Hepatocyte (in vitro differentiated cells): ENCODE data around the gene MND1. TPM values are rescaled to one million over a fixed set of nuclear protein-coding genes. Genes with fewer than 3 reads are reported as not detected.

Source experiments
- DNase-seq: peaks from one replicate; pipeline ENCODE4 v3.0.0-alpha.2; 2016; ENCODE audit warnings: low spot score
- H2AFZ ChIP-seq: fragments of 200-600 bp; sonication (generic); 2 replicates; pipeline ENCODE4 v1.6.0; 2016; ENCODE audit warnings: antibody characterized with exemption, mild to moderate bottlenecking
- H3K27ac ChIP-seq: fragments of 200-600 bp; sonication (generic); 2 replicates; pipeline ENCODE4 v1.5.1; 2016; ENCODE audit warnings: mild to moderate bottlenecking
- H3K27me3 ChIP-seq: fragments of 200-600 bp; sonication (generic); 2 replicates; pipeline ENCODE4 v1.6.1; 2016
- H3K36me3 ChIP-seq: fragments of 200-600 bp; sonication (generic); replicated peaks from 2 replicates; pipeline ENCODE4 v1.5.1; 2016; ENCODE audit warnings: low read depth; ENCODE audit not compliant: insufficient read depth
- H3K4me1 ChIP-seq: fragments of 200-600 bp; sonication (generic); 2 replicates; pipeline ENCODE4 v1.5.1; 2016; ENCODE audit warnings: mild to moderate bottlenecking, moderate library complexity; ENCODE audit not compliant: insufficient read depth
- H3K4me2 ChIP-seq: fragments of 200-600 bp; sonication (generic); 2 replicates; pipeline ENCODE4 v1.6.0; 2016
- H3K4me3 ChIP-seq: fragments of 200-600 bp; sonication (generic); 2 replicates; pipeline ENCODE4 v1.5.1; 2016; ENCODE audit warnings: mild to moderate bottlenecking
- H3K79me2 ChIP-seq: fragments of 200-600 bp; sonication (generic); 2 replicates; pipeline ENCODE4 v1.6.0; 2017; ENCODE audit warnings: mild to moderate bottlenecking
- H3K9me2 ChIP-seq: fragments of 200-600 bp; sonication (generic); replicated peaks from 2 replicates; pipeline ENCODE4 v1.6.0; 2017; ENCODE audit warnings: mild to moderate bottlenecking; ENCODE audit not compliant: insufficient read depth
- H3K9me3 ChIP-seq: fragments of 200-600 bp; sonication (generic); 2 replicates; pipeline ENCODE4 v1.5.1; 2016; ENCODE audit warnings: low read depth, mild to moderate bottlenecking
- H4K20me1 ChIP-seq: fragments of 200-600 bp; sonication (generic); 2 replicates; pipeline ENCODE4 v1.6.0; 2016; ENCODE audit warnings: mild to moderate bottlenecking; ENCODE audit not compliant: insufficient read depth, poor library complexity, severe bottlenecking
- EZH2 ChIP-seq: fragments of 200-600 bp; sonication (generic); IDR thresholded peaks from 2 replicates; pipeline ENCODE4 v1.6.1; 2016; ENCODE audit warnings: antibody characterized with exemption, mild to moderate bottlenecking, borderline replicate concordance
- EZH2phosphoT487 ChIP-seq: fragments of 200-600 bp; sonication (generic); IDR thresholded peaks from one replicate; pipeline ENCODE4 v1.6.1; 2018; ENCODE audit warnings: antibody characterized with exemption, mild to moderate bottlenecking, low read depth, moderate library complexity; ENCODE audit not compliant: unreplicated experiment, severe bottlenecking
- WGBS: methylation state at CpG from one replicate; pipeline ENCODE4 v1.1.6; 2016; ENCODE audit warnings: low lambda C conversion rate; ENCODE audit errors: missing lambda C conversion rate; 5-methylcytosine and 5-hydroxymethylcytosine counted together
- polyA plus RNA-seq: library from polyadenylated mRNA; unstranded; fragments of >200 nt; fragmentation: Nextera tagmentation; extraction: Ambion mirVana; gene quantifications from 2 replicates; pipeline ENCODE4 v1.2.1, GENCODE V29; 2016
- total RNA-seq: library from RNA; depleted of rRNA; stranded (reverse); fragments of >200 nt; gene quantifications from 2 replicates; pipeline ENCODE4 v1.2.3, GENCODE V29; 2014
- TF ChIP-seq, protein P1 (sequence below): fragments of 200-600 bp; sonication (generic); IDR thresholded peaks from 2 replicates; pipeline ENCODE4 v1.5.1; 2016; ENCODE audit warnings: antibody characterized with exemption, mild to moderate bottlenecking; ENCODE audit not compliant: poor library complexity

The MND1 gene
- total and polyA plus RNA-seq, 2 experiments from 2014 or later, result 2.2 to 4.3 TPM

DNA sequence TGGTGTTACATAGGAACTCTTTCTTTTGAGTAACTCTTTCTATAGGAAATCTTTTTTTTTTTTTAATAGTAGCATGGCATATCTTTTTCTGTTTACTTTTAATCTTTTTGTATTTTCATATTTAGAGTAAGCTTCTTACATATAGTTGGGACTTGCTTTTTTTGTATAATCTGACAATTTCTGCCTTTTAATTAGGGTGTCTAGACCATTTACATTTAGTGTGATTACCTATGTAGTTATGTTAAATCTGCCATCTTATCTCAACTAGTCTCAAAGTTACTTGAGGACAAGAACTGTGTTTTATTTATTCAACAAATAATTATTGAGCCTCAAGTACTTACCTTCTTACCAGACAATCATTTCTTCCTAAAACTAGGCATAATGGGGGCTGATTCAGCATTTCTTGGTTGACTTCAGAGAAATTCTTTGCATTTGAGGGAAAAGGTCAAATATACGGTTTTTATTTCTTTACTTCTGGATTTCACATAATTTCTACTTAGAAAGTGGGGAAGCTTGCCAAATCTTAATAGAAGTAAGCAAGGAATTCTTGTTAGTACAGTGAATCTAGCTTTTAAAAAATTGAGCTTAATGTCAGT lies 28.6 kb downstream of the MND1 start:
- H3K79me2 ChIP-seq, result no peaks in the 10 kb centered on the region
- H3K4me3 ChIP-seq, result no peak overlapping the region
- WGBS, result 89% methylated on average over 1 of the region's 1 CpG
- H3K36me3 ChIP-seq, result no peaks in the 10 kb centered on the region
- no peak overlapping the region for H3K4me2 ChIP-seq
- DNase-seq, result no peak
- no peak overlapping the region for H3K27ac ChIP-seq
- no peaks in the 10 kb centered on the region for H3K27me3 ChIP-seq
- no peaks in the 10 kb centered on the region for H3K9me3 ChIP-seq
- H3K9me2 ChIP-seq, result no peaks in the 10 kb centered on the region
- no peaks in the 10 kb centered on the region for H3K4me1 ChIP-seq
- H2AFZ ChIP-seq, result no peak overlapping the region
- no peaks in the 10 kb centered on the region for H4K20me1 ChIP-seq
- no peak for TF ChIP-seq EZH2
- TF ChIP-seq, protein P1, sequence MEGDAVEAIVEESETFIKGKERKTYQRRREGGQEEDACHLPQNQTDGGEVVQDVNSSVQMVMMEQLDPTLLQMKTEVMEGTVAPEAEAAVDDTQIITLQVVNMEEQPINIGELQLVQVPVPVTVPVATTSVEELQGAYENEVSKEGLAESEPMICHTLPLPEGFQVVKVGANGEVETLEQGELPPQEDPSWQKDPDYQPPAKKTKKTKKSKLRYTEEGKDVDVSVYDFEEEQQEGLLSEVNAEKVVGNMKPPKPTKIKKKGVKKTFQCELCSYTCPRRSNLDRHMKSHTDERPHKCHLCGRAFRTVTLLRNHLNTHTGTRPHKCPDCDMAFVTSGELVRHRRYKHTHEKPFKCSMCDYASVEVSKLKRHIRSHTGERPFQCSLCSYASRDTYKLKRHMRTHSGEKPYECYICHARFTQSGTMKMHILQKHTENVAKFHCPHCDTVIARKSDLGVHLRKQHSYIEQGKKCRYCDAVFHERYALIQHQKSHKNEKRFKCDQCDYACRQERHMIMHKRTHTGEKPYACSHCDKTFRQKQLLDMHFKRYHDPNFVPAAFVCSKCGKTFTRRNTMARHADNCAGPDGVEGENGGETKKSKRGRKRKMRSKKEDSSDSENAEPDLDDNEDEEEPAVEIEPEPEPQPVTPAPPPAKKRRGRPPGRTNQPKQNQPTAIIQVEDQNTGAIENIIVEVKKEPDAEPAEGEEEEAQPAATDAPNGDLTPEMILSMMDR, result no peak
- no peak for TF ChIP-seq EZH2phosphoT487

DNA sequence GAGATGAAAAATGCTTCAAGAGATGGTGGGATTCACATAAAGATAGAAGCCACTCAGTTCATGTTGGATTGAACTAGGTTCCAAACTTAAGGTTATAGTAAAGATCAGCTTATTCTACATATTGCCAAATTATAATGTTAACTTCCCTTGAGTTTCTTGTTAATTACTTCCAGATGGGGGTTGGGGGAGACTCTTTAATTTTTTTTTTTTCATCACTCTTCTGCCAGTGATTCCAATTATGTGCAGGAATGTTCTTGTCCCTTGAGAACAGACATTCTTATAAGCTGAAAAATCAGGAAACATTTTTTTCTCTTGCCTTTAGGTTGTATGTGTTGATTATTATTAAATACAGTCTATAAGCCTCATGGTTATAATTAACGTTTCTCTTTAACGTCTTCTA lies 30.0 kb downstream of the MND1 start:
- Histone ChIP-seq H3K79me2 (no peaks in the 10 kb centered on the region), H2AFZ (no peak overlapping the region), H3K27ac (no peak overlapping the region), H3K9me2 (no peaks in the 10 kb centered on the region), H3K36me3 (no peaks in the 10 kb centered on the region), H3K9me3 (no peaks in the 10 kb centered on the region), H3K4me3 (no peak overlapping the region), H3K4me2 (no peak overlapping the region), H4K20me1 (no peaks in the 10 kb centered on the region), H3K4me1 (no peaks in the 10 kb centered on the region), H3K27me3 (no peaks in the 10 kb centered on the region)
- TF ChIP-seq EZH2, result no peak
- TF ChIP-seq, protein P1, result no peak
- no peak for TF ChIP-seq EZH2phosphoT487
- no peak for DNase-seq
- 64% methylated on average over 2 of the region's 2 CpGs for WGBS

GRCh38 chr4:153375303-153375702 lies 30.8 kb downstream of the MND1 start:
- H3K4me2 ChIP-seq, result no peak overlapping the region
- no peak overlapping the region for H2AFZ ChIP-seq
- no peaks in the 10 kb centered on the region for H3K4me1 ChIP-seq
- H3K4me3 ChIP-seq, result no peak overlapping the region
- no peaks in the 10 kb centered on the region for H3K9me3 ChIP-seq
- no peaks in the 10 kb centered on the region for H3K36me3 ChIP-seq
- no peak overlapping the region for H3K27ac ChIP-seq
- TF ChIP-seq EZH2phosphoT487 (no peak), EZH2 (no peak)
- TF ChIP-seq, protein P1, result no peak
- no peaks in the 10 kb centered on the region for H3K79me2 ChIP-seq
- H4K20me1 ChIP-seq, result no peaks in the 10 kb centered on the region
- WGBS, result 63% methylated on average over 1 of the region's 1 CpG
- no peaks in the 10 kb centered on the region for H3K9me2 ChIP-seq
- H3K27me3 ChIP-seq, result no peaks in the 10 kb centered on the region
- no peak for DNase-seq

- no peak for DNase-seq
- TF ChIP-seq EZH2, result no peak
- WGBS, result 79% methylated on average over 4 of the region's 4 CpGs
Observed at GRCh38 chr4:153383131-153383530, 38.6 kb downstream of the MND1 start.

More at GRCh38 chr4:153383131-153383530, 38.6 kb downstream of the MND1 start:
- no peaks in the 10 kb centered on the region for H4K20me1 ChIP-seq
- H3K27me3 ChIP-seq, result no peaks in the 10 kb centered on the region
- H3K9me3 ChIP-seq, result no peaks in the 10 kb centered on the region
- H3K9me2 ChIP-seq, result no peaks in the 10 kb centered on the region
- no peak overlapping the region for H3K4me2 ChIP-seq
- no peaks in the 10 kb centered on the region for H3K79me2 ChIP-seq
- H3K27ac ChIP-seq, result no peak overlapping the region
- no peaks in the 10 kb centered on the region for H3K4me1 ChIP-seq
- no peaks in the 10 kb centered on the region for H3K36me3 ChIP-seq
- H3K4me3 ChIP-seq, result no peak overlapping the region
- no peak overlapping the region for H2AFZ ChIP-seq
